Neural cell (in vitro differentiated cells): ENCODE data around the gene CRB2. TPM values are rescaled to one million over a fixed set of nuclear protein-coding genes. Genes with fewer than 3 reads are reported as not detected.

ENCODE experiments used
- H2AFZ ChIP-seq: fragments of 200-600, 300-800 bp; sonication (generic), shearing (Covaris generic); 2 replicates; pipeline ENCODE4 v1.6.0; 2014; ENCODE audit warnings: low read depth, mild to moderate bottlenecking, antibody characterized with exemption, low read length, moderate library complexity
- H3F3A ChIP-seq: fragments of 200-600 bp; shearing (Covaris generic); 2 replicates; pipeline ENCODE4 v1.6.1; 2016; ENCODE audit warnings: mild to moderate bottlenecking, moderate library complexity, mixed read lengths, antibody characterized with exemption, low read length; ENCODE audit not compliant: insufficient read depth, poor library complexity, severe bottlenecking
- H3K27ac ChIP-seq: fragments of 200-600, 300-800 bp; sonication (generic), shearing (Covaris generic); 2 replicates; pipeline ENCODE4 v1.5.1; 2014; ENCODE audit warnings: mild to moderate bottlenecking, low read length, moderate library complexity
- H3K27me3 ChIP-seq: fragments of 300-800, 200-600 bp; sonication (generic), shearing (Covaris generic); 2 replicates; pipeline ENCODE4 v1.6.0; 2014; ENCODE audit warnings: mild to moderate bottlenecking, low read depth, low read length, moderate library complexity; ENCODE audit not compliant: insufficient read depth
- H3K36me3 ChIP-seq: fragments of 300-800, 200-600 bp; sonication (generic), shearing (Covaris generic); 2 replicates; pipeline ENCODE4 v1.5.1; 2014; ENCODE audit warnings: mild to moderate bottlenecking, antibody characterized with exemption, low read length, moderate library complexity; ENCODE audit not compliant: insufficient read depth
- H3K4me2 ChIP-seq: fragments of 300-800, 200-600 bp; sonication (generic), shearing (Covaris generic); 2 replicates; pipeline ENCODE4 v1.6.0; 2014; ENCODE audit warnings: mild to moderate bottlenecking, low read length
- H3K4me3 ChIP-seq: fragments of 300-800, 200-600 bp; sonication (generic), shearing (Covaris generic); 2 replicates; pipeline ENCODE4 v1.5.1; 2014; ENCODE audit warnings: mild to moderate bottlenecking, low read length, moderate library complexity
- H3K79me2 ChIP-seq: fragments of 200-600 bp; shearing (Covaris generic); replicated peaks from 2 replicates; pipeline ENCODE4 v1.6.0; 2014; ENCODE audit warnings: mild to moderate bottlenecking, low read length, moderate library complexity; ENCODE audit not compliant: insufficient read depth
- H3K9ac ChIP-seq: fragments of 300-800, 200-600 bp; sonication (generic), shearing (Covaris generic); 2 replicates; pipeline ENCODE4 v1.6.1; 2016; ENCODE audit warnings: mild to moderate bottlenecking, low read length, mixed read lengths
- H3K9me2 ChIP-seq: fragments of 200-600 bp; shearing (Covaris generic); 2 replicates; pipeline ENCODE4 v1.6.1; 2016; ENCODE audit warnings: mild to moderate bottlenecking, low read length, mixed read lengths; ENCODE audit not compliant: insufficient read depth
- H3K9me3 ChIP-seq: fragments of 200-600, 300-800 bp; sonication (generic), shearing (Covaris generic); 2 replicates; pipeline ENCODE4 v1.6.1; 2016; ENCODE audit warnings: mild to moderate bottlenecking, mixed run types, low read length, moderate library complexity, mixed read lengths
- H4K20me1 ChIP-seq: fragments of 200-600 bp; shearing (Covaris generic); 2 replicates; pipeline ENCODE4 v1.6.1; 2016; ENCODE audit warnings: mild to moderate bottlenecking, mixed run types; ENCODE audit not compliant: insufficient read depth
- EP300 ChIP-seq: fragments of 450-650 bp; conservative IDR thresholded peaks from 2 replicates; pipeline ENCODE4 v1.6.1; 2014; ENCODE audit warnings: antibody characterized with exemption, mild to moderate bottlenecking, moderate library complexity; ENCODE audit not compliant: poor library complexity, severe bottlenecking
- EZH2 ChIP-seq: fragments of 200-600, 300-800 bp; shearing (Covaris generic), sonication (generic); IDR thresholded peaks from 2 replicates; pipeline ENCODE4 v1.6.1; 2014; ENCODE audit warnings: antibody characterized with exemption, low read length, borderline replicate concordance, mild to moderate bottlenecking; ENCODE audit not compliant: insufficient read depth, poor library complexity, severe bottlenecking
- MXI1 ChIP-seq: fragments of 450-650 bp; conservative IDR thresholded peaks from 2 replicates; pipeline ENCODE4 v1.6.1; 2014; ENCODE audit warnings: antibody characterized with exemption, mild to moderate bottlenecking; ENCODE audit not compliant: poor library complexity, severe bottlenecking
- POLR2AphosphoS5 ChIP-seq: IDR thresholded peaks from 2 replicates; pipeline ENCODE4 v1.6.1; 2012
- RAD21 ChIP-seq: fragments of 450-650 bp; conservative IDR thresholded peaks from 2 replicates; pipeline ENCODE4 v1.6.1; 2014; ENCODE audit warnings: antibody characterized with exemption, mild to moderate bottlenecking, moderate library complexity
- REST ChIP-seq: IDR thresholded peaks from 2 replicates; pipeline ENCODE4 v1.6.1; 2012; ENCODE audit warnings: borderline replicate concordance
- SMC3 ChIP-seq: fragments of 450-650 bp; conservative IDR thresholded peaks from 2 replicates; pipeline ENCODE4 v1.6.1; 2014; ENCODE audit warnings: antibody characterized with exemption, mild to moderate bottlenecking, moderate library complexity; ENCODE audit not compliant: poor library complexity
- TAF1 ChIP-seq: IDR thresholded peaks from 2 replicates; pipeline ENCODE4 v1.6.1; 2012; ENCODE audit warnings: low read depth
- polyA plus RNA-seq: library from polyadenylated mRNA; depleted of rRNA; stranded (reverse); fragments of >200 nt; gene quantifications from 2 replicates; pipeline ENCODE4 v1.2.3, GENCODE V29; 2014
- TF ChIP-seq, protein P1 (sequence below): fragments of 450-650 bp; IDR thresholded peaks from 2 replicates; pipeline ENCODE4 v1.5.1; 2014; ENCODE audit warnings: antibody characterized with exemption, mild to moderate bottlenecking, moderate library complexity; ENCODE audit not compliant: poor library complexity, severe bottlenecking

CRB2 gene
- polyA plus RNA-seq, 1 donor from 2014 or later, result 0.32 TPM

DNA sequence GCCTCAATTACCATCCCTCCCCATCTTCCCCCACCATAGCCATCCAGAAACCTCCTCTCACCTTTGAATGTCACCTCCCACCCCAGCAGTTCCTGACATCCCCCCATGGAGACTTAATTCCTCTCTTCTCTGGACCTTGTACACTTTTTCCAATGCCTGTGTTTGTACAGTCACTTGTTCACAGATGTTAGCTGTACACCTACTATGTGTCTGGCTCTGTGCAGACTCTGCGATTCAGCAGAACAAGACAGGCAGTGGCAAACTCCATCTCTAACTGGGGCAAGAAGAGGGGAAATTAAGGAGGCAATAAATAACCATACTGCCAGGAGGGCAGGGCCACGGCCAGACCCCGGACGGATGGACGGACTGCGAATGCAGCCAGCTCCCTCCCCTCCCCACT, 29.8 kb upstream of the CRB2 start:
- Histone ChIP-seq H3K27me3 (no peaks in the 10 kb centered on the region), H4K20me1 (no peaks in the 10 kb centered on the region), H3K9ac (no peak overlapping the region), H3K9me2 (no peaks in the 10 kb centered on the region), H3F3A (no peaks in the 10 kb centered on the region), H3K4me3 (no peak overlapping the region), H3K27ac (no peak overlapping the region), H3K9me3 (no peaks in the 10 kb centered on the region), H2AFZ (no peak overlapping the region), H3K79me2 (no peaks in the 10 kb centered on the region), H3K36me3 (no peaks in the 10 kb centered on the region), H3K4me2 (no peak overlapping the region)
- no peak for TF ChIP-seq POLR2AphosphoS5
- no peak for TF ChIP-seq MXI1
- no peak for TF ChIP-seq SMC3
- no peak for TF ChIP-seq EP300
- TF ChIP-seq RAD21, result no peak
- no peak for TF ChIP-seq REST
- TF ChIP-seq, protein P1, sequence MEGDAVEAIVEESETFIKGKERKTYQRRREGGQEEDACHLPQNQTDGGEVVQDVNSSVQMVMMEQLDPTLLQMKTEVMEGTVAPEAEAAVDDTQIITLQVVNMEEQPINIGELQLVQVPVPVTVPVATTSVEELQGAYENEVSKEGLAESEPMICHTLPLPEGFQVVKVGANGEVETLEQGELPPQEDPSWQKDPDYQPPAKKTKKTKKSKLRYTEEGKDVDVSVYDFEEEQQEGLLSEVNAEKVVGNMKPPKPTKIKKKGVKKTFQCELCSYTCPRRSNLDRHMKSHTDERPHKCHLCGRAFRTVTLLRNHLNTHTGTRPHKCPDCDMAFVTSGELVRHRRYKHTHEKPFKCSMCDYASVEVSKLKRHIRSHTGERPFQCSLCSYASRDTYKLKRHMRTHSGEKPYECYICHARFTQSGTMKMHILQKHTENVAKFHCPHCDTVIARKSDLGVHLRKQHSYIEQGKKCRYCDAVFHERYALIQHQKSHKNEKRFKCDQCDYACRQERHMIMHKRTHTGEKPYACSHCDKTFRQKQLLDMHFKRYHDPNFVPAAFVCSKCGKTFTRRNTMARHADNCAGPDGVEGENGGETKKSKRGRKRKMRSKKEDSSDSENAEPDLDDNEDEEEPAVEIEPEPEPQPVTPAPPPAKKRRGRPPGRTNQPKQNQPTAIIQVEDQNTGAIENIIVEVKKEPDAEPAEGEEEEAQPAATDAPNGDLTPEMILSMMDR, result no peak
- TF ChIP-seq EZH2, result no peak
- no peak for TF ChIP-seq TAF1

- Histone ChIP-seq H3K9me3 (no peaks in the 10 kb centered on the region), H3K4me2 (no peak overlapping the region), H2AFZ (no peak overlapping the region), H3K27me3 (no peaks in the 10 kb centered on the region), H3K79me2 (no peaks in the 10 kb centered on the region), H3K36me3 (no peaks in the 10 kb centered on the region), H4K20me1 (no peaks in the 10 kb centered on the region), H3F3A (no peaks in the 10 kb centered on the region), H3K4me3 (no peak overlapping the region), H3K9me2 (no peaks in the 10 kb centered on the region), H3K27ac (no peak overlapping the region), H3K9ac (no peak overlapping the region)
- TF ChIP-seq MXI1 (no peak), EP300 (no peak), REST (no peak), RAD21 (no peak), POLR2AphosphoS5 (no peak), EZH2 (no peak), SMC3 (no peak), TAF1 (no peak)
- TF ChIP-seq, protein P1, result no peak
These were observed 29.3 kb upstream of the CRB2 start for GRCh38 chr9:123326662-123327093.
